RWPE1 (cell line): ENCODE results near the gene ATXN1.

ENCODE experiments used
- CTCF ChIA-PET: fragments of 350-600 bp; sonication (Branson Sonifier 250); formaldehyde crosslinking; extraction: SDS; loops from one replicate; lab custom pipeline; 2021; lab: Yijun Ruan, JAX
- POLR2A ChIA-PET: fragments of 400-600 bp; formaldehyde crosslinking; extraction: SDS; loops from one replicate; lab custom pipeline; 2020; ENCODE audit warnings: antibody characterized with exemption; ENCODE audit not compliant: low non-redundant PET; lab: Yijun Ruan, JAX
- DNase-seq: peaks from one replicate; pipeline ENCODE4 v3.0.0; 2012; ENCODE audit warnings: low spot score
- H3K27ac ChIP-seq: fragments of 450-650 bp; 2 replicates; pipeline ENCODE4 v1.5.1; 2017
- CTCF ChIP-seq: fragments of 450-650 bp; conservative IDR thresholded peaks from 2 replicates; pipeline ENCODE4 v1.5.1; 2017; ENCODE audit warnings: low read depth, mild to moderate bottlenecking

Gene ATXN1

GRCh38 chr6:16716321-16716858, 44.9 kb downstream of the ATXN1 start:
- POLR2A ChIA-PET: no interaction called here
- no peak for DNase-seq

GRCh38 chr6:16713597-16713996, 47.7 kb downstream of the ATXN1 start:
- H3K27ac ChIP-seq: peak overlapping the region; percentile 80
- CTCF ChIA-PET: interaction anchor here (0.5 to 1.3 kb wide), 4 partner anchors 24 to 60 kb away, joined by 3 to 6 read pairs (median 4); no protein-coding TSS in a partner anchor
- POLR2A ChIA-PET: interaction anchor here (1.2 kb wide), 1 partner anchor 49 kb away, joined by 7 read pairs; no protein-coding TSS in a partner anchor
- no peak for TF ChIP-seq CTCF
- DNase-seq: no peak

More at GRCh38 chr6:16716321-16716858, 44.9 kb downstream of the ATXN1 start:
- no peak for TF ChIP-seq CTCF
- CTCF ChIA-PET: no interaction called here
- H3K27ac ChIP-seq: no peak overlapping the region

GRCh38 chr6:16712931-16713484, 48.3 kb downstream of the ATXN1 start:
- POLR2A ChIA-PET: interaction anchor here (1.2 kb wide), 1 partner anchor 50 kb away, joined by 7 read pairs; no protein-coding TSS in a partner anchor
- no peak overlapping the region for H3K27ac ChIP-seq
- DNase-seq: peak; percentile 82
- CTCF ChIA-PET: interaction anchor here (0.5 to 1.3 kb wide), 7 partner anchors 12 to 356 kb away, joined by 3 to 6 read pairs (median 4); no protein-coding TSS in a partner anchor
- peak; percentile 28; the same call in 1 of the 2 replicates for TF ChIP-seq CTCF

GRCh38 chr6:16712255-16712930, 48.9 kb downstream of the ATXN1 start:
- TF ChIP-seq CTCF: no peak
- POLR2A ChIA-PET: interaction anchor here (1.2 kb wide), 1 partner anchor 50 kb away, joined by 7 read pairs; no protein-coding TSS in a partner anchor
- DNase-seq: no peak
- no peak overlapping the region for H3K27ac ChIP-seq
- CTCF ChIA-PET: interaction anchor here (0.5 to 1.3 kb wide), 7 partner anchors 13 to 355 kb away, joined by 3 to 6 read pairs (median 4); no protein-coding TSS in a partner anchor

- ChIA-PET POLR2A (no interaction called here), CTCF (interaction anchor here (0.5 to 0.7 kb wide), 2 partner anchors 158 to 188 kb away, joined by 3 to 6 read pairs; no protein-coding TSS in a partner anchor)
- DNase-seq: no peak
- TF ChIP-seq CTCF: no peak; the same call in 1 of the 2 replicates
- no peak overlapping the region for H3K27ac ChIP-seq
Observed at GRCh38 chr6:16711546-16712254, 49.6 kb downstream of the ATXN1 start.
